Stomach (tissue), 9 donors: ENCODE results near the gene NCOA5. TPM values are rescaled to one million over a fixed set of nuclear protein-coding genes. Genes with fewer than 3 reads are reported as not detected.

Experiments used
- DNase-seq, 2 donors: peaks; one replicate each; pipeline versions ENCODE4 v3.0.0 to v3.0.0-alpha.2; 2013 to 2019
- H3K27ac ChIP-seq, 5 donors: fragments of 200-600 bp in 4 of 5; sonication (generic) in 4 of 5; one replicate each; pipeline ENCODE4 v1.5.1; 2013 to 2019; ENCODE audit warnings: mild to moderate bottlenecking in 1 of 5, moderate library complexity in 1 of 5
- H3K27me3 ChIP-seq, 3 donors: fragments of 200-600 bp; sonication (generic); one replicate each; pipeline ENCODE4 v1.5.1; 2017 to 2019; ENCODE audit warnings: mixed run types in 1 of 3
- H3K36me3 ChIP-seq, 4 donors: fragments of 200-600 bp; sonication (generic); 1 replicate in 3 of 4; 2 replicates in 1 of 4; pipeline ENCODE4 v1.5.1; 2016 to 2019
- H3K4me1 ChIP-seq, 4 donors: fragments of 200-600 bp; sonication (generic); one replicate each; pipeline ENCODE4 v1.5.1; 2016 to 2019
- H3K4me3 ChIP-seq, 4 donors: fragments of 200-600 bp; sonication (generic) in 3 of 4; one replicate each; pipeline ENCODE4 v1.5.1; 2016 to 2019; ENCODE audit warnings: mild to moderate bottlenecking in 1 of 4
- H3K9me3 ChIP-seq, 4 donors: fragments of 200-600 bp; sonication (generic); one replicate each; pipeline ENCODE4 v1.5.1; 2016 to 2019
- EP300 ChIP-seq: sonication (generic); formaldehyde crosslinking; IDR thresholded peaks from one replicate; pipeline ENCODE4 v1.6.1; 2017; ENCODE audit warnings: antibody characterized with exemption
- POLR2A ChIP-seq, 4 donors: fragments of 450-650 bp; IDR thresholded peaks; one replicate each; pipeline ENCODE4 v1.6.1; 2016; ENCODE audit warnings: antibody characterized with exemption in 4 of 4, control low read depth in 2 of 4, mild to moderate bottlenecking in 1 of 4, moderate library complexity in 1 of 4
- POLR2AphosphoS5 ChIP-seq, 3 donors: sonication (generic); formaldehyde crosslinking; IDR thresholded peaks; one replicate each; pipeline ENCODE4 v1.6.1; 2016; ENCODE audit warnings: antibody characterized with exemption in 3 of 3
- WGBS, 5 donors: extraction: QIAGEN DNeasy Blood & Tissue Kit in 3 of 5; methylation state at CpG; one replicate each; pipeline versions ENCODE4 v1.1.5 to v1.1.7; 2013 to 2018; 5-methylcytosine and 5-hydroxymethylcytosine counted together
- intact Hi-C: fragments of 100-400 bp; cut with DNase I; formaldehyde crosslinking; loops from one replicate; pipeline ENCODE4 v1.15.1; 2023; ENCODE audit warnings: low total_unique reads
- polyA plus RNA-seq, 3 donors: library from polyadenylated mRNA; stranded (reverse); fragments of 200-250 nt; gene quantifications; one replicate each; pipeline ENCODE4 v1.2.3, GENCODE V29; 2013
- total RNA-seq, 5 donors: library from RNA; depleted of rRNA; stranded (reverse); fragments of >200 nt; gene quantifications; one replicate each; pipeline versions ENCODE4 v1.1.0 to v1.2.3, GENCODE V29; 2014 to 2016
- TF ChIP-seq, protein P1 (sequence below), 7 experiments: fragments of 450-650 bp in 4 of 7; fragments of 200-600 bp in 3 of 7; sonication (generic) in 3 of 7; IDR thresholded peaks; one replicate each; pipeline ENCODE4 v1.5.1; 2016 to 2019; ENCODE audit warnings: antibody characterized with exemption in 7 of 7, control low read depth in 2 of 7, mild to moderate bottlenecking in 1 of 7
- donor health status: healthy with polysubstance abuse.
- donor health status: Bipolar disorder and iron deficiency.
- donor health status: healthy.

The NCOA5 gene
- total and polyA plus RNA-seq, 8 donors = 4.3 to 58.9 (median 11.4) TPM

DNA sequence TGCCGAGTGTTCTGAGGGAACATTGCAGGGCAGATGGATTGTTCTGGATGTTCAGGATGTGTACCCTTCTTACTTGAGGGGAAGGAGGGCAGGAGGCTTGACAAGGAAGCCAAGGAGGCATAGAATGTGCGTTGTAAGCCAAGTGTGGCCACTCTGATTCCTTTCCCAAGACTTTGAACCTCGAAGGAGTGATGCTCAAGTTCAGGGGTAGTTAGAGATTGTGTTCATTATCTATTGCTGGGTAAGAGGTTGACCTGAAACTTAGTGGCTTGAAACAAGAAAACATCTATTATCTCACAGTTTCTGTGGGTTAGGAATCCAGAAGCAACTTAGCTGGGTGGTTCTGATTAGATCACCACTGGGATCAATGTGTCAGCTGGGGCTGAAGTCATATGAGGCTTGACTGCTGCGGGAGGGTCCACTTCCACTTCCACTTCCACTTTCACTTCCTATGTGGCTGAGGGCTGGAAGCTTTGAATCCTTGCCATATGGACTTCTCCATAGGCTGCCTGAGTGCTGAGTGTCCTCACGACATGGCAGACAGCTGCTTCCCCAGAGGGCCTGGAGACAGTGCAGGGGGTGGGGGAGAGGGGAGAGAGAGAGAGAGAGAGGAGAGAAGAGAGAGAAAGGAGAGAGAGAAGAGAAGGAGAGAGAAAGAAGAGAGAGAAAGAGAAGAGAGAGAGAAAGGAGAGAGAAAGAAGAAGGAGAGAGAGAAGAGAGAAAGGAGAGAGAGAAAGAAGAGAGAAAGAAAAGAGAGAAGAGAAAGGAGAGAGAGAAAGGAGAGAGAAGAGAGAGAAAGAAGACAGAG lies 21.5 kb upstream of the NCOA5 start:
- peak in 1 of 2 donors; percentile 52 for DNase-seq
- Histone ChIP-seq H3K36me3 (no peaks in the 10 kb centered on the region), H3K27ac (peak overlapping the region in 1 of 5 donors; percentile 14), H3K4me3 (no peak overlapping the region), H3K4me1 (no peaks in the 10 kb centered on the region), H3K9me3 (no peaks in the 10 kb centered on the region), H3K27me3 (peaks cover 0 to 23% (median 0%) of the 10 kb centered on the region in 3 donors)
- no peak for TF ChIP-seq POLR2A (IDR thresholded peaks at IDR 0.05)
- TF ChIP-seq POLR2AphosphoS5 (IDR thresholded peaks at IDR 0.05) = no peak
- no peak for TF ChIP-seq EP300
- TF ChIP-seq, protein P1, sequence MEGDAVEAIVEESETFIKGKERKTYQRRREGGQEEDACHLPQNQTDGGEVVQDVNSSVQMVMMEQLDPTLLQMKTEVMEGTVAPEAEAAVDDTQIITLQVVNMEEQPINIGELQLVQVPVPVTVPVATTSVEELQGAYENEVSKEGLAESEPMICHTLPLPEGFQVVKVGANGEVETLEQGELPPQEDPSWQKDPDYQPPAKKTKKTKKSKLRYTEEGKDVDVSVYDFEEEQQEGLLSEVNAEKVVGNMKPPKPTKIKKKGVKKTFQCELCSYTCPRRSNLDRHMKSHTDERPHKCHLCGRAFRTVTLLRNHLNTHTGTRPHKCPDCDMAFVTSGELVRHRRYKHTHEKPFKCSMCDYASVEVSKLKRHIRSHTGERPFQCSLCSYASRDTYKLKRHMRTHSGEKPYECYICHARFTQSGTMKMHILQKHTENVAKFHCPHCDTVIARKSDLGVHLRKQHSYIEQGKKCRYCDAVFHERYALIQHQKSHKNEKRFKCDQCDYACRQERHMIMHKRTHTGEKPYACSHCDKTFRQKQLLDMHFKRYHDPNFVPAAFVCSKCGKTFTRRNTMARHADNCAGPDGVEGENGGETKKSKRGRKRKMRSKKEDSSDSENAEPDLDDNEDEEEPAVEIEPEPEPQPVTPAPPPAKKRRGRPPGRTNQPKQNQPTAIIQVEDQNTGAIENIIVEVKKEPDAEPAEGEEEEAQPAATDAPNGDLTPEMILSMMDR (IDR thresholded peaks at IDR 0.05) = no peak
- intact Hi-C loops = no loop called here
- 50 to 54% (median 52%) methylated on average over 5 of the region's 5 CpGs for WGBS, 5 donors

DNA sequence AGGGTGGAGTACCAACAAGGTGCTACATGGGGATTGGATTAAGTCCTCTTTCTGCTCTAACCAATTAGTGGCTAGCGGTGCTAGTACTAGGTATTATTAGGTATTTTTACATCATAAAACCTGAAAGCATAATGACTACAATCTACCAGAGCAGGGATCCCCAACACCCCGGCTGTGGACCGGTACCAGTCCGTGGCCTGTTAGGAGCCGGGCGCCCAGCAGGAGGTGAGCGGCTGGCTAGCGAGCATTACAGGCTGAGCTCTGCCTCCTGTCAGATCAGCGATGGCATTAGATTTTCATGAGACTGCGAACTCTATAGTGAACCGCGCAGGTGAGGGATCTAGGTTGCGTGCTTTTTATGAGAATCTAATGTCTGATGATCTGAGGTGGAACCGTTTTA lies 19.2 kb upstream of the NCOA5 start:
- H3K27me3 ChIP-seq = peaks cover 0 to 43% (median 3%) of the 10 kb centered on the region in 3 donors
- no peak overlapping the region for H3K4me3 ChIP-seq

DNA sequence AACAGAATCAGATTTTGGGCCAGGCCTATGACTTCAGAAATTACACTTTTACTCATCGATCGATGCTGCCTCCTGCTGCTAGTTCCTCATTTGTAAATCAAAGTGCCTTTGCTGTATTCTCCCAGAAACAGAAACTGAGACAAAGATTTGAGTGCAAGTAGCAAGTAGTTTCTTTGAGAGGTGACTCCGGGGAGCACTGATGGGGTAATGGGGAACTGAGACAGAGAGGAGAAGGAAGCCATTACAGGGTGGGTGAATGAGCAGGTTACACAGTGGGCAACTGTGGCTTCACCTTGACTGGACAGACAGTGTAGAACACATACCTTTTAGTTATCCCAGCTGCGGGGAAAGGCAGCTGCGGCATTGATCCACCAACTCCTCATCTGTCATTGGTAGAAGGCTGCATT lies 18.7 kb upstream of the NCOA5 start:
- peak in 1 of 2 donors; percentile 19 for DNase-seq
- peaks cover 0 to 47% (median 3%) of the 10 kb centered on the region in 3 donors for H3K27me3 ChIP-seq
- WGBS, 5 donors = 59 to 76% (median 64%) methylated on average over 5 of the region's 5 CpGs

More for the DNA sequence above, 19.2 kb upstream of the NCOA5 start:
- TF ChIP-seq POLR2AphosphoS5 (IDR thresholded peaks at IDR 0.05) (no peak), EP300 (no peak), POLR2A (IDR thresholded peaks at IDR 0.05) (no peak)
- TF ChIP-seq, protein P1 (IDR thresholded peaks at IDR 0.05) = no peak
- no peak overlapping the region for H3K27ac ChIP-seq
- WGBS, 5 donors = 84 to 90% (median 87%) methylated on average over 14 of the region's 14 CpGs
- no peaks in the 10 kb centered on the region for H3K4me1 ChIP-seq
- no peak for DNase-seq
- H3K9me3 ChIP-seq = peaks cover 0 to 5% (median 0%) of the 10 kb centered on the region in 4 donors
- intact Hi-C loops = no loop called here
- H3K36me3 ChIP-seq = no peaks in the 10 kb centered on the region

DNA sequence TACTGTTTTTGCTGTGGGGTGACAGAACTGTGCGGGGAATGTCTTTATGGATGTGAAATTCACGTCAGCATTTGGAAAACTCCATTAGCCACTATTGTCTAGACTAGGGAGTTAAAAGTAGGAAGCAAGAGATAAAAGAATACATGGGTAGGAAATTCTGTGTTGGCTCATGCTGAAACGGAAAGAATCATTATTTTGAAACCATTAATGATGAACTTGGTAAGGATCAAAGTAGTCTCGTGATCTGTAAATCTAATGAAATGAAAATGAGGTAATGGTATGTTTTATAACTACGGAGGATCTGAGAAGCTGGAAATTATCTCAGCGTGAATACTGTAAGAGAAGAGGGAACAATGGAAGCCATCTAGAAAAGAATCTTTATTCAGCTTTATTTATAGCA lies 17.3 kb upstream of the NCOA5 start:
- Histone ChIP-seq H3K27me3 (peaks cover 0 to 61% (median 3%) of the 10 kb centered on the region in 3 donors), H3K27ac (no peak overlapping the region), H3K36me3 (no peaks in the 10 kb centered on the region), H3K9me3 (peaks cover 0 to 6% (median 0%) of the 10 kb centered on the region in 4 donors), H3K4me1 (no peaks in the 10 kb centered on the region), H3K4me3 (no peak overlapping the region)
- TF ChIP-seq, protein P1 (IDR thresholded peaks at IDR 0.05) = no peak
- no peak for TF ChIP-seq POLR2AphosphoS5 (IDR thresholded peaks at IDR 0.05)
- TF ChIP-seq POLR2A (IDR thresholded peaks at IDR 0.05) = no peak
- no peak for TF ChIP-seq EP300
- no peak for DNase-seq
- intact Hi-C loops = no loop called here
- 62 to 79% (median 74%) methylated on average over 6 of the region's 6 CpGs for WGBS, 5 donors

More for the DNA sequence above, 18.7 kb upstream of the NCOA5 start:
- Histone ChIP-seq H3K36me3 (no peaks in the 10 kb centered on the region), H3K4me3 (no peak overlapping the region), H3K4me1 (no peaks in the 10 kb centered on the region), H3K9me3 (peaks cover 0 to 6% (median 0%) of the 10 kb centered on the region in 4 donors), H3K27ac (no peak overlapping the region)
- TF ChIP-seq EP300 (no peak), POLR2AphosphoS5 (IDR thresholded peaks at IDR 0.05) (no peak)
- intact Hi-C loops = no loop called here
